Measurements from ENCODE around the gene CDIP1. TPM values are rescaled to one million over a fixed set of nuclear protein-coding genes. Genes with fewer than 3 reads are reported as not detected.

CDIP1 gene
- total and polyA plus RNA-seq, 10 of the 15 experiments (the other 5 are each of a cell fraction or from before 2014, with no cell fraction given), result 6.1 to 32.4 (median 13.6) TPM

GRCh38 chr16:4487955-4488498, 50.5 kb downstream of the CDIP1 start:
- H2AFZ ChIP-seq (ENCODE audit: control insufficient read depth, low read depth, low read length), result no peak overlapping the region
- no peaks in the 10 kb centered on the region; the same call in 1 of the 2 replicates for H3K79me2 ChIP-seq (ENCODE audit: control insufficient read depth, insufficient read depth, low read length)
- ChIA-PET CTCF (interaction anchor here (0.6 kb wide), 1 partner anchor 104 kb away, joined by 3 read pairs; no protein-coding TSS in a partner anchor), RAD21 (ENCODE audit: unreplicated experiment) (interaction anchor here (0.6 to 1.0 kb wide), 3 partner anchors 11 to 137 kb away, joined by 4 read pairs; partner anchors contain the start of gene HMOX2), SMC1A (ENCODE audit: uncharacterized antibody, unreplicated experiment) (interaction anchor here (0.9 kb wide), 1 partner anchor 49 kb away, joined by 3 read pairs; no protein-coding TSS in a partner anchor), POLR2A (interaction anchor here (0.6 to 1.1 kb wide), 4 partner anchors 11 to 17 kb away, joined by 4 to 5 read pairs (median 4); no protein-coding TSS in a partner anchor)
- no peaks in the 10 kb centered on the region for H3K27me3 ChIP-seq (replicated peaks in 1 of 2; ENCODE audit: control insufficient read depth in 2 of 2, insufficient read depth in 2 of 2, low read length in 1 of 2)
- H3K9me3 ChIP-seq (replicated peaks; ENCODE audit: control insufficient read depth, insufficient read depth, low read length), result no peaks in the 10 kb centered on the region
- no peak for ATAC-seq
- 83% methylated on average over 2 of the region's 5 CpGs for WGBS (ENCODE audit: insufficient coverage, insufficient replicate concordance, low lambda C conversion rate, missing lambda C conversion rate)
- no peak for FAIRE-seq
- no TSS peak for BruUV-seq (replicated peaks)
- no peak for DNase-seq (ENCODE audit: low read depth, low spot score)
- H3K4me2 ChIP-seq (ENCODE audit: control insufficient read depth, insufficient read depth), result no peak overlapping the region
- intact Hi-C loops (cut with micrococcal nuclease; ENCODE audit: unreplicated experiment), result no loop called here
- H3K4me1 ChIP-seq (ENCODE audit: control insufficient read depth, insufficient read depth, low read length), result no peaks in the 10 kb centered on the region
- no peak overlapping the region for H3K9ac ChIP-seq (ENCODE audit: control insufficient read depth, insufficient read depth, low read length)
- no peak overlapping the region for H3K27ac ChIP-seq (ENCODE audit: control insufficient read depth, insufficient read depth)
- H4K20me1 ChIP-seq (ENCODE audit: control insufficient read depth, insufficient read depth), result no peaks in the 10 kb centered on the region
- H3K4me3 ChIP-seq, result no peak overlapping the region
- TF ChIP-seq E2F8 (IDR thresholded peaks at IDR 0.05; ENCODE audit: low read depth, partially characterized antibody) (no peak), PAX8 (IDR thresholded peaks at IDR 0.05) (no peak), YBX1 (IDR thresholded peaks at IDR 0.05) (no peak), NR2C1 (IDR thresholded peaks at IDR 0.05) (no peak), RCOR1 (conservative IDR thresholded peaks at IDR 0.05; ENCODE audit: low read depth, low read length) (no peak), POU2F2 (IDR thresholded peaks at IDR 0.05; ENCODE audit: borderline replicate concordance, low read depth, low read length) (no peak), CBX3 (IDR thresholded peaks at IDR 0.05; ENCODE audit: borderline replicate concordance, low read depth) (no peak), POLR2AphosphoS5 (IDR thresholded peaks at IDR 0.05; ENCODE audit: low read length) (no peak), NR2C2 (IDR thresholded peaks at IDR 0.05; ENCODE audit: borderline replicate concordance, control insufficient read depth, insufficient read length, low read depth) (no peak), IRF4 (IDR thresholded peaks at IDR 0.05; ENCODE audit: low read depth, low read length) (no peak), HDAC2 (IDR thresholded peaks at IDR 0.05) (no peak), TAF1 (IDR thresholded peaks at IDR 0.05; ENCODE audit: borderline replicate concordance, low read depth, low read length) (no peak), FOXM1 (IDR thresholded peaks at IDR 0.05; ENCODE audit: low read depth, low read length) (no peak), HCFC1 (IDR thresholded peaks at IDR 0.05; ENCODE audit: low read length) (no peak), CEBPZ (IDR thresholded peaks at IDR 0.05; ENCODE audit: low read depth, low read length) (no peak), WRNIP1 (IDR thresholded peaks at IDR 0.05; ENCODE audit: borderline replicate concordance, low read depth, low read length) (no peak), RELB (IDR thresholded peaks at IDR 0.05; ENCODE audit: low read depth) (no peak), CHD2 (IDR thresholded peaks at IDR 0.05; ENCODE audit: borderline replicate concordance, low read depth, low read length) (no peak), LARP7 (IDR thresholded peaks at IDR 0.05) (no peak)
- H3K36me3 ChIP-seq (ENCODE audit: control insufficient read depth in 2 of 2, insufficient read depth in 2 of 2, low read length in 1 of 2), result peaks cover 3 to 14% of the 10 kb centered on the region in 2 experiments
- in situ Hi-C loops (cut with MboI), result no loop called here

Data from GM12878 (cell line).